GM21576 (cell line): ENCODE data around the gene DOK4.

Source experiments
- ATAC-seq: cut with Tn5 transposase; IDR thresholded peaks from one replicate; pipeline ENCODE4 v1.9.1; 2021; ENCODE audit warnings: mild to moderate bottlenecking, moderate library complexity; ENCODE audit not compliant: unreplicated experiment

The DOK4 gene

DNA sequence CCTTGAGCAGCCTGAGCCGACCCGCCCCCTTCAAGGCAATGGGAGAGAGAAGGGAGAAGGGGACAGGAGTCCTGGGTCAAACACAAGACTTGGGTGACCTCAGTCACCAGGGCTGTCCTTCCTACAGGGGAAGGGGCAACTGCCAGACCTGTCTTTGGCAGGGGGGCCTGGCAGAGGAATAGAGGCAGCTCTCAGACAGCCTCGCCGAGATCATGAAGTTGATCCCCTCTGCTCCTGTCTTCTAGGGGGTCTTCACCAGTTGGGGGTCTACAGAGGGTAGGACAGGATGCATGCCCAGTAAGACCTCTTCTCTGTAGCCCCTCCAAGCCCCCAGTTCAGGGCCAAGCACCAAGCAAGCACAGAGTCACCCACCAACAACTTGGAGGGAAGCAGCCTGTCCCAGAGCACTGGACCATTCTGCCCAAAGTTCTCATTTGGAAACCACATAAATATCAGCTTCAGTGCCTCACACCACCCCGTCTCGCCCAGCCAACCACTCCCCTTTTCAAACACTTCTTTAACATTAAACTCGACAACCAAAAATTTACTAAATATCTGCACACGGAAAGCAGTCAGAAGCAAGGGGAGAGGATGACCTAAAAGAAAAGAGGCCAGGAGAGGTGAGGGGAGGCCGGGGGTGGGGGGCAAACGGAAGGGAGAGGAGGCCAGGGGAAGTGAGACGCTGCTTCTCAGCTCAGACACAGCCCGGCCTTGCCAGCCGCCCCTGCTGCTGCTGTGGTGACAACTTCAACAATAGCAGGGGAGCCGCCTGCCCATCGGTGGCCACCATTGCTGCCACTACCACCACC, 7.7 kb downstream of the DOK4 start:
- ATAC-seq, result no peak

DNA sequence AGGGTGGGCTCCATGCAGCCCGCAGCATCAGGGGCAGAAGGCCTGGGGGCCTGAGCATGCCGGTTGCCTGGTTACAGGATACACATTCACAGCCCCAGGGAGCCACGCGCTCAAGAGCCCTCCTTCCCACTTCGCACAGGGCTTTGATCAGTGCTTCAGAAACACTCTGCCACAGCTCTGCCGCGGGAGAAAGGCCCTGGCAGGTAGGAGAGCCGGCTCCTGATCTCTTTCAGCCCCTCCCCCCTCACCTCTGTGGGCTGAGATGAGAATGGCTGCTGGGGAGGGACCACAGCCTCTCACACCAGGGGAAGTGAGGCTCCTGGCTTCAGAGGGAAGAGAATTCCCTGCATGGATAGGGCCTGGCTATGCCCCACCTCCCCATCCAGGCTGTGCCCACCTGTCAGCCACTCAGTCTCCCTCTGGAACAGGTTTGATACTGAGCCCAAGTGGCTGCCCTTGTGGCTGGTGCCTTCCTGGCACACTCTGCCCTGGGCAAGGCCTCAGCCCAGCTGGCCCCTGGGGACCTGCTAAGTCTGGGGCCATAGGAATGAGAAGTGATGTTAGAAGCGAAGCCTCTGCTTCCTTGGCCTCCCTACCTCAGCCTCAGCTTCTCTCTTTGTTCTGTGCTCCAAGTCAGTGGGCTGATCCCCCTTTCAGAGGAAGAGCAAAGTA, 8.6 kb downstream of the DOK4 start:
- ATAC-seq, result no peak

DNA sequence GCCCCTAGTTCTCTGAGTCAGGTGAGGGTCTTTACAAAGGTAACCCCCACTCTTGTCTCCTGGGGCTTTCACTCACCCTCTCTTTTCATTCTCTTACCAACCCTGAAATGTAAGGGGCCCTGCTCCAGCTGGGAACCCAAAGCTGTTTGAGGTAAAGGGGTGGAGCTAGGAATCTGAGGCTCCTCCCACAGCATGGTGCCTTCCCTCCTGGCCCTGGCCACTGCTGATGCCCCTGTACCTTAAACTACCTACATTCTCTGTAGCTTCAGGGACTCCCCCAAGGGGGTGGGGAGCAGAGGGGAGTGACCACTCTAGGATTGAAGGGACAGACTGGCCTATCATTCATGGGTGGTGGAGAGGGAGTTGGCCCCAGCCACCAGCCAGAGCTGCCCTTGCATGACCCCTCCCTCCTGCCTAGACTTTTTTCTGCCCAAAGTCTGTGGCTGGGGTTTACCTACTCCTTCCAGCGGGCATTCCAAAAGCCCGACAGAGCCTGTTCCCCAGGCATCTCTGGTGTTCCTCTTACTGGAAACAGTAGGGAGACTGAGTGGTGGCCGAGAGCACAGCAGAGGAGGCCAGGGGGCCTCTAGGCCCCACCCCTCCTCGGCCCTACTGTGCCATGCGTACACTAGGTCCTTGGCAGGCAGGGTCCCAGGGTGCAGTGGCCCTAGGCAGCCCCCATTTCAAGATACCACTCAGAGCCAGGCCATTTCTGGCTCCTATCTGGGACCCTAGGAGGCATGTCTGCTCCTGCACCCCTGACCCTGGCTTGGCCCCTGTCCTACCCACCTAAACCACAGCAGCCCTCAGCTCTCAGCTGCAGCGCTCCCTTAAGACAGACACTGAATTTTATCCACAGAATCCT, 9.5 kb downstream of the DOK4 start:
- ATAC-seq, result no peak

DNA sequence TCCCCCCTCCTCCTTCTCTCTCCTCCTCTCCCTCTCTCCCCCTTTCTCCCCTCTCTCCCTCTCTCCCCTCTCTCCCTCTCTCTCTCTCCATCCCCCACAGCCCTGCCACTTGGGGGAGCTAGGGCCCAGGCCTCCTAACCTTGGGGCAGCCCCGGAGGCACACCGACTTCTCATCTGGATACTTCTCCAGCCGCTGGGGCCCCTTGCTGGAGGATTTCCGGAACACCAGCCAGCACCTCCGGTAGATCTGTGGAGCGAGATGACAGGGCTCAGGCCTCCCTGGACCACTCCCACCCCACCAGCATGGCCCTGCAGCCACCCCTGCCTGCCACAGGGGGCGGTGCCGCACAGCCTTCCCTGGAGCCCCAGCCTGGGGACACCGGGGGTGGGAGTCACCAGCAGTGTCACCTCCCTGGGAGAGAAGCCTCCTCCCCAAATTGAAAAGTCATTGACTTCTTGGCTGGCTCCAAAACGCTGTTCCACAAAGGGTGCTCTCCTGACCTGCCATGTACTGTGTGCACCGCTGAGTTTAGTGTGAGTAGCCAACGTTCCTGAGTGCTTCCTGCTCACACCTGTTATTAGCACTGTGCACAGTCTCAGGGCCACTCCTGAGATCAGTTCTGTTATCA, 10.5 kb downstream of the DOK4 start:
- ATAC-seq, result peak; percentile 88

DNA sequence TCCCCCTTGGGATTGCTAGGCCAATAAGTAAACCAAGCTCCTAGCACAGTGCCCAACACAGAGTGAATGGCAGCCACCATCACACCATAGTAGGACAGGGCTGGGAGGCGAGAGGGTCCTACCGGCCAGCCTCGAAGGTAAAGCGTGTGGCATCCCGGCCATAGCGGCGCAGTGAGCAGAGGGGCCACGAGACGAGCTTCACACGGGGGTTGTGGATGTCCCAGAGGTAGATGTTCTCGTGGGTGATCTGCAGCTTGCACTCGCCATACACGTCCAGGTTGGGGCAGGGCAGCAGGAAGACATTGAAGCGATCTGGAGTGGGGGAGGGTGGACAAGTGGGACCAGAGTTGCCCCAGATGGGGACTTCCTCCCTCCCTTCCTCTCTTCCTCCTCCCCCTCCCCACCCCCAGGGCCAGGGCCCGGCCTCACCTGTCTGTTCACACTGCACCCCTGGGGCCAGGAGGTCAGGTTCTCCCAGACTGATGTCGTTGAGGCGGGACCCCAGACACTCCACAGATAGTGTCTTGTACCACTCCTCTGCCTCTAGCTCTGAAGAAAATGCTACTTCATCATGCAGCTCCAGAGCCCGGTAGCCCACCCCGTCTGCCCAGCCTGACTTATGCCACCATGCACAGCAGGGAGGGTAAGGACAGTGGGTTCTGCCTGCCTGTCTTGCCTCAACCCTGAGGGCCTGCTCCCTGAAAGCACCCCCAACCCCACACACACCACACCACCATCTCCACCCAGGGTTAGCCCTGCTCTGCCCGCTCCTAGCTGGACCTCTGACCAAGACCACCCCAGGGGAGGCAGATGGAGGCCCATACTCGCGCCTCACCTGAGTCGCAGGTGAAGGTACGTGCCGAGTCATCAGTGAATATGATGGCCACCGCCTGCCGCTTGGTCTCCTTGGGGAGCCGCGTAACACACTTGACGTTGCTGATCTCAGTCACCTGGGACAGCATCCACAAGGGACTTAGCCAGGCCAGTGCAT, 11.3 kb downstream of the DOK4 start:
- ATAC-seq, result no peak

DNA sequence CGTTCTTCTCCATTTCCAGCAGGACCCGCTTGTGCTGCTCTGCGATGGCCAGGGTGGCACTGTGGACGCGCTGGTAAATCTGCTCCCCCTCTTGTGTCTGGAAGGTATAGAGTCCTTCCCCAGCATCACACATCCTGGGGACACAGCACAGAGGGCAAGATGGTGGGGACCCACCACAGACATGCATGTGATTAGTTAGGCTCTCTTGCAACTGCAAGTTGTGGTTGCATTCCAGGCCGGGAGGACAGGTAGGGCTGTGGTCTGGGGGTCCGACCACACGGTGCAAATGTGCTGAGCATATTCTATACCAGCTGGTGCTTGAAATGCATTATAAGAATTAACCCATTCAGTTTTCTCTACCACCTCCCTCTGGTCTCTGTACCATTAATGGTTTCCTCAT, 12.4 kb downstream of the DOK4 start:
- ATAC-seq, result no peak

DNA sequence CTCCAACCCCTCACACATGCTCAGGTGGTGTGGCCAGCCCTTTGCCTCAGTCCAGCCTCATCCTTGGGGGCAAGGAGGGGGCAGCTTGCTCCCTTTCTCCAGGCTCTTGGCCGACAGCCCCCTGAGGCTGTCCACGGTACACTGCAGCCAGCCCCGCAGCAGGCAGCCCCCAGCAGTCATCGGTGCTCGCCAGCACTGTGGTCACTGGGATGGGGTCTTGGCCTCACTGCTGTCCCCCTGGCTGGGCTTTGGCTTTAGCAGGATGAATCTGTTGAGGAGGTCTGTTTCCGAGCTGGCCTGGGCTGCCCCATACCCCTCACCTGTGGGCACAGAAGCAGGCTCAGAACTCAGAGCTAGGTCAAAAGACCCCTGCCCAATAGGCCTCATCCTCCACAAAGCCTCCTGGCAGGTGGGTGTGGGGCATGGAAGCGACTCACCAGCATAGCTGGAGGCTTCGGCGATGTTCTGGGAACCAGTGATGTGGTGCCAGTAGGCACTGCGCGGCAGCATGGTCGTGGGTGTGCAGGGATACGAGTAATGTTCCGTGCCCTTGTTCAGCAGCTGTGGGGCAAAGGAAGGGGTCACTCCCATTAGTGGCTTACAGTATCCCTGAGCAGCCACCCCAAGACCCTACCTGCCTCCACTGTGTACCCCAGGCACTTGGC, 13.0 kb downstream of the DOK4 start:
- no peak for ATAC-seq

DNA sequence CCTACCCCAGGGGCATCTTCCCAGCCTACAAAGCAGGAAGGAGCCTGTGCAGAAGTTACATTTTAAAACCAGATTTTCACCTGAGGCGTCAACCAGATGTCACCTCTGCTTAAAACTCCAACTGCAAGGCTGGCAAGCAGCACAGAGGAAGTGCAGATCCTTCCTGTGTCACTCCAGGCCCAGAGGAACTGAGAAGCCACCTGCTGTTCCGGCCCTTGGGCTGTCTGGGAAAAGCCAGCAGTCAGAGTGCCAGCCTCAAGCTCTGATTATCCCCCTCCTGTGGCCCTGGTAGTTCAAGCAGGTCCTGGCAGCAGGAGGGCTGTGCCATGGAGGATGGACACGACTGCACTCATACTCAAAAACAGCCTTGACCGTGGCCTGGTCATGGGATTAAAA, 13.6 kb downstream of the DOK4 start:
- ATAC-seq, result no peak

DNA sequence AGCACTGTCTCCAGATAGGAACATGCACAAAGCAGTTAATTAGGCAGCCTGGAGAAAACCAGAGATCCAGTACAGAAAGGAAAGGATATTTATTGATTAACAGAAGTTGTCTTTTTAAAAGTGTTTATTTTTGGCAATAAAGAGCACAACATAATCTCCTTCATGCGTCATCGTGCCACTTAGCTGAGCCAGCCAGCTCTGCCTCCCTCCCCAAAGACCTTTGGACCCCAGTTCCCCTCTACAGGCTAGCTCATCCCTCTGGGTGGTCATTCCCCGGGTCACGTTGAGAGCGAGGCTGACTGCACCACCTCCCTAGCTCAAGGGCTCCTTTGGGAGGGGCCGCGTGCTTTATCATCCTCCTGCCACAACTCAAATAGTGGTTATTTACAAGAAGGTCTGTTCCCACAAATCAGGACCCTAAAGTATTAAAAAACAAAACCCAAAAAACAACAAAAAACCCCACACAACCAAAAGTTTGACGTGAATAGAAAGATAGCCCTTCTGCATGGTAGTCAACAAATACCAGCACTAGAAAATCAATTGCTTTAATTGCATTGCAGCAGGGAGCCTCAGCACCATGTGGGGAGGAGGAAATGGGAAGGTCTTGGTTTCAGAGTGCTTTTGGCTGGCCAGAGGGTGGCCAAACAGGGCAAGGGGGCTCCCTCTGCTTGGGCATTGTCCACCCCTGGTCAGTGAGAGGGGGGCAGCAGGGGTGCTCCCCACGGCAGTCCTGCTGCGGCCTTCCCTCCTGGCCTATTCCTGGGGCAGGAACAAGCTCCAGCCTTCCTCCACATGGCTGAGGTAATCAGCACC, 14.2 kb downstream of the DOK4 start:
- no peak for ATAC-seq

DNA sequence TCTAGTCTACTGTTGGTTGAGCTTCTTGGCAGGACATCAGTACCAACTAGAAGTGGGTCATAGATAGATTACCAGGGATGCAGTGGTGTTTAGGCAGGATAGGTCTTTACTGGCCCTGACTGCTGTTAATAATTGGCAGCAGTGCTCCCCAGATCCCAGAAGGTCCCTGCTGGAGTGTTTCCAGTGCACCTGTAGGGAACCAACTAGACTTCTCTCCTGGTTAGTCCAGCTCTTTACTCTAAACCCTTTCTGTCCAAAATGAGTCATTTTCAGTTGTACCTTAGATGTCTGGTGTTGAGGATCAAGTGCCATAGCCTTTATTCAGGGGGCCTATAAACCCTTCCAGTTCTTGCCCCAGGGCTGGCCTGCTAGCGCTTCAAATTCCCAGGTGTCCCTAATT, 15.1 kb downstream of the DOK4 start:
- no peak for ATAC-seq

DNA sequence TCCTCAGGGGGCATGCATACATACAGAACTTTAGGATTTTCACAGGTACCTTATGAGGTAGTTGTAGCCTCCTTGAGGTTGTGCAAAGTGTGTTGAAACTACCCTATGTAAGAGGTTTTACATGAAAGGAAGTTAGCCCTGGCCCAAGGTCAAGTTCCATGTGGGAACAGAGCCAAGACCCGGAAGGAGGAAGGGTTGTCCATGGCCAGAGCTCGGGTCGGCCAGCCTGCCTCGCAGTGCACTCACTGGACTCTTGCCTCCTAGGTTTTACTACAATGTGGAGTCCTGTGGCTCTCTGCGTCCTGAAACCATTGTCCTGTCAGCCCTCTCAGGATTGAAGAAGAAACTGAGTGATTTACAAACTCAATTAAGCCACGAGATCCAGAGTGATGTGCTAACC, 15.6 kb downstream of the DOK4 start:
- ATAC-seq, result no peak

DNA sequence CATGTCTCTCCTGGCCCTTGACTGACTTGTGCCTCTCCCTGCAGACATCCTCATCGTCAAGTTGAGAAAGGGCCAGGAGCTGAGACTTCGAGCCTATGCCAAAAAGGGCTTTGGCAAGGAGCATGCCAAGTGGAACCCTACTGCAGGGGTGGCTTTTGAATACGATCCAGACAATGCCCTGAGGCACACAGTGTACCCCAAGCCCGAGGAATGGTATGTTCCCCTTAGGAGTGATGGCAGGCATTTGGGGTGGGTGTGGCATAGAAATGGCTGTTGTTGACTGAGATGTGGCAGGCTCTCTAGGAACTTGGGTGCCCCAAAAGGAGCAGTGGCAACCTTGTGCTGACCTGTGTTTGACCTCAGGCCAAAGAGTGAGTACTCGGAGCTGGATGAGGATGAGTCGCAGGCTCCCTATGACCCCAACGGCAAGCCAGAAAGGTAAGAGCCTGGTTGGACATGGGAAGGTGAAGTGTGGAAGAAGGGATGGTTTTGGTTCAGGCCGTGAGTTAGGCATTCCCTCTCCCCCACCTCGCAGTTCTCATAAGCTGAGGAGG, 16.3 kb downstream of the DOK4 start:
- no peak for ATAC-seq

DNA sequence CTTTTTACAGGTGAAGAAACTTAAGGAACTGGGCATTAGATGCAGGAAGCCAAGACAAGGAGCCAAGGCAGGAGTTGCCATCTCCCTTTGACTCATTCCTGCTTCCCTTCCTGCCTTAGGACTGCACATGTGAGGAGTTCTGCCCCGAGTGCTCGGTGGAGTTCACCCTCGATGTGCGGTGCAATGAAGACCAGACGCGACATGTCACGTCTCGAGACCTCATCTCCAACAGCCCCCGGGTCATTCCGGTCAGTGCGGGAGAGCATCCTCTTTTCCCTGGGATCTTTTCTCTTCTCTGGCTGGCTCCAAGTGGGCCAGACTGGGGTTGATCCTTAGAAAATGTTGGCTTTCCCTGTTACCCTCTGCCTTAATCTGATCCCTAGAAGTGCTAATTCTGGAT, 17.2 kb downstream of the DOK4 start:
- ATAC-seq, result no peak

DNA sequence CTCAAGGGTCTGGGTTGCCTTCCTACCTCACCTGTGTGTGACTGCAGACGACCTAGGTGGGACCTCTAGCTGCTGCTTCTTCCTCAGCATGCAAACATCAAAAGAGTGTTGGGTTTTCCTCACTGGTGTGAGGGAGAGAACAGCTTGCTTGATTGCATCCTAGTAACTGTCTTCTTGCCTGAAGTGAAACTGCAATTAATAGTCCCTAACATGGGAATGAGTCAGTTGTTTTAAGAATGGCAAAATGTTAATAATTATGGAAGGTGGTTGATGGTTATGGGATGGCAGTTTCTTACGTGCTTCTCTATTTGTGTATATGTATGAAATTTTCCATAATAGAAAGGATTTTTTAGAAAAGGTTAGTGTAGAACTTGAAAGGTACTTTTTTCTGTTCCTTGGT, 17.9 kb downstream of the DOK4 start:
- no peak for ATAC-seq

DNA sequence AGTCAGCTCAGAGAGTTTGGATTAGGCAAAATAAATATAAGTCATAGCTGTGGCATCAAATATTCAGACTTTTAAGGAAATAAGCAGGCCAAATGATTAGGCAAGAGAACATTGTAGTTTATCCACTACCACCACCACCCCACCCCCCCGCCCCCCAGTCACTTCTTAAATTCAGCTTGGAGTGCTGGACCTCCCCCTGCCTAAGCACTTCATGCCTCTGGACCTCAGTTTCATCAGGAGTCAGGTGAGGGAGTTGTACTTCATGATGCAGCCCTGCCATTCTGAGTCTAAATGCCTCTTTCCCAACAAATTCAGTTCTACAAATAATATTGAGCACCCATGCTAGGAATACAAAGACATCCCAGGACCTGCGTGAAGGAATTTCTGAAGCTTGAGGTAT, 21.8 kb downstream of the DOK4 start:
- ATAC-seq, result no peak

DNA sequence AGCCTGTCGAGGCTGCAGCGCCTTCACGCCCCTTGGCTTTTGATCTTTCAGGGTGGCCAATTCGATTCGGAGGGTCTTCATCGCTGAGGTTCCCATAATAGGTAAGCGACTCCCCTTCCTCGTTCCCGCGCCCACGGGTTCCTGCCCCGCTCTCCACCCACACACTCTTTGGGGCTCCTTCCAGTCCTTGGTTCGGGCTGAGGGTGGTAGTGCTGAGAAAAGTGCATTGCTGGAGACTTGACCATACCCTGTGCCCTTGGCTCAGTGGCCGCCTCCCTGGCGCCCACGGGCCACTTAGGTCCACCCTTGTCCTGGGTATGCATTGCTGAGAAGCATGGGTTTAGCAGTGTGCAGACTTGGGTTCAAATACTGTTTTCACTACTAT, 23.3 kb downstream of the DOK4 start:
- ATAC-seq, result no peak

DNA sequence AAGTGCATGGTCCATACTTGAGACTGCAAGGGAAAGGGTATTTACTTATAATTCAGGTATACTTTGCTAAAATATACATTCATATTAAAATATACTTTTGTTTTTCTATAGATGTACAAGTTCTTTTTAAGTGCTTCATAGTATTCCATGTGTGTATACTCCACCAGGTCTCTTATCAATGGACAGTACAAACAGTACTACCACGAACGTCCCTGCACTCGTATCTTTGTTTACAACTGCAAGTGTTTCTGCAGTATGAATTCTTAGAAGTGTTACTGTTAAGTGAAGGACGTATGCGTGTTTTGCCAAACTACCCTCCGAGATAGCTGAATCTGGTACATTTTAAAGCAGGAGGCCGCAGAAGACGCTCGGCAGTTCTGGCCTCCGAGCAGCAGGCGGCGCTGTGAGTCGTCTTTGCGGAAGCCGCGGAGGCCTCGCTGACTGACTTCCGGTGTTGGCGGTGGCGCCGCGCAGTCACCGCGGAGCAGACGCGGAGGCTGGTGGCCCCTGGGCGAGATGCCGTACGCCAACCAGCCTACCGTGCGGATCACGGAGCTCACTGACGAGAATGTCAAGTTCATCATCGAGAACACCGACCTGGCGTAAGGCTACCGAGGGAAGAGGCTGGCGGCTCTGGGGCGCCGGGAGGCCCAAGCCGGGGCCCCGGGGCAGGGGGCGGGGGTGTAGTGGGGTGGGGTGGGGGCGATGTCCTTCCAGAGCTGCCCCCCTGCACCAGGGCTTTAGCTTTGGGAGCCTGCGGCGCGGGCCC, 23.9 kb downstream of the DOK4 start, which contains the start of gene POLR2C:
TSS of gene POLR2C (plus strand) at position 471 of the 769 bp plus-strand sequence. CDS start at position 517, 46 bp downstream.
- peak; percentile 90 for ATAC-seq
